Activated naive CD8-positive, alpha-beta T cell treated with anti-CD3 and anti-CD28 coated beads, Interleukin-2, amount 50 U/mL, for 24 hours (primary cell): ENCODE results near the gene PHYHIPL.

ENCODE experiments used
- ATAC-seq: fragments of 150-1000 bp; cut with Tn5 transposase; one replicate; pipeline ENCODE4 v1.10.0; 2021
- DNase-seq: peaks from one replicate; pipeline ENCODE4 v3.0.0; 2021
- H3K27ac Mint-ChIP-seq: one replicate; pipeline ENCODE4 v1.8.0; 2021; ENCODE audit warnings: mild to moderate bottlenecking, mixed read lengths
- H3K27me3 Mint-ChIP-seq: one replicate; pipeline ENCODE4 v1.8.0; 2021; ENCODE audit warnings: mixed read lengths
- H3K36me3 Mint-ChIP-seq: one replicate; pipeline ENCODE4 v1.8.0; 2021; ENCODE audit warnings: low read depth, mixed read lengths
- H3K4me1 Mint-ChIP-seq: one replicate; pipeline ENCODE4 v1.8.0; 2021; ENCODE audit warnings: mixed read lengths
- H3K4me3 Mint-ChIP-seq: one replicate; pipeline ENCODE4 v1.8.0; 2021; ENCODE audit warnings: mild to moderate bottlenecking, moderate library complexity, mixed read lengths
- H3K9me3 Mint-ChIP-seq: one replicate; pipeline ENCODE4 v1.8.0; 2021; ENCODE audit warnings: mixed read lengths

Gene PHYHIPL

GRCh38 chr10:59284118-59284975, 107.9 kb downstream of the PHYHIPL start:
- H3K27ac Mint-ChIP-seq = no peak overlapping the region
- H3K4me3 Mint-ChIP-seq = no peak overlapping the region
- H3K4me1 Mint-ChIP-seq = no peaks in the 10 kb centered on the region
- no peaks in the 10 kb centered on the region for H3K27me3 Mint-ChIP-seq
- no peaks in the 10 kb centered on the region for H3K9me3 Mint-ChIP-seq
- H3K36me3 Mint-ChIP-seq = no peaks in the 10 kb centered on the region
- no peak for DNase-seq
- ATAC-seq = no peak

GRCh38 chr10:59285073-59285472, 108.6 kb downstream of the PHYHIPL start:
- Mint-ChIP-seq H3K4me1 (no peaks in the 10 kb centered on the region), H3K36me3 (no peaks in the 10 kb centered on the region), H3K27me3 (no peaks in the 10 kb centered on the region), H3K9me3 (no peaks in the 10 kb centered on the region), H3K27ac (no peak overlapping the region), H3K4me3 (no peak overlapping the region)
- DNase-seq (no peak), ATAC-seq (no peak)

- Mint-ChIP-seq H3K36me3 (no peaks in the 10 kb centered on the region), H3K27me3 (no peaks in the 10 kb centered on the region), H3K4me1 (no peaks in the 10 kb centered on the region), H3K4me3 (no peak overlapping the region), H3K9me3 (no peaks in the 10 kb centered on the region), H3K27ac (no peak overlapping the region)
- no peak for ATAC-seq
- no peak for DNase-seq
Observed at GRCh38 chr10:59285848-59286247, 109.4 kb downstream of the PHYHIPL start.

GRCh38 chr10:59287587-59288255, 111.3 kb downstream of the PHYHIPL start:
- H3K36me3 Mint-ChIP-seq = no peaks in the 10 kb centered on the region
- H3K4me3 Mint-ChIP-seq = no peak overlapping the region

GRCh38 chr10:59289853-59290252, 113.4 kb downstream of the PHYHIPL start:
- no peak for DNase-seq
- Mint-ChIP-seq H3K27me3 (no peaks in the 10 kb centered on the region), H3K4me1 (no peaks in the 10 kb centered on the region), H3K27ac (no peak overlapping the region), H3K4me3 (no peak overlapping the region), H3K36me3 (no peaks in the 10 kb centered on the region), H3K9me3 (no peaks in the 10 kb centered on the region)
- no peak for ATAC-seq

More at GRCh38 chr10:59287587-59288255, 111.3 kb downstream of the PHYHIPL start:
- DNase-seq = no peak
- no peak for ATAC-seq
- Mint-ChIP-seq H3K4me1 (no peaks in the 10 kb centered on the region), H3K27ac (no peak overlapping the region), H3K9me3 (no peaks in the 10 kb centered on the region), H3K27me3 (no peaks in the 10 kb centered on the region)

- DNase-seq (no peak), ATAC-seq (no peak)
- Mint-ChIP-seq H3K27me3 (no peaks in the 10 kb centered on the region), H3K4me1 (no peaks in the 10 kb centered on the region), H3K4me3 (no peak overlapping the region), H3K9me3 (no peaks in the 10 kb centered on the region), H3K36me3 (no peaks in the 10 kb centered on the region), H3K27ac (no peak overlapping the region)
Observed at GRCh38 chr10:59290448-59290847, 114.0 kb downstream of the PHYHIPL start.
